Measurements from ENCODE around the gene CAST.

Gene CAST

GRCh38 chr5:96734871-96735325 lies 72.7 kb downstream of the CAST start:
- no peaks in the 10 kb centered on the region for H3F3A ChIP-seq (ENCODE audit: insufficient read depth)
- H2AFZ ChIP-seq (ENCODE audit: low read depth, low read length, severe bottlenecking) = no peak overlapping the region
- no peaks in the 10 kb centered on the region for H3K36me3 ChIP-seq (ENCODE audit: low read length)
- no peaks in the 10 kb centered on the region for H3K79me2 ChIP-seq (ENCODE audit: insufficient read depth, low read length)
- TF ChIP-seq EZH2phosphoT487 (conservative IDR thresholded peaks at IDR 0.05; ENCODE audit: low read length) = no peak
- no peak for TF ChIP-seq CTCF (IDR thresholded peaks at IDR 0.05; ENCODE audit: insufficient read depth, low read length, poor library complexity, severe bottlenecking)
- H3K9me2 ChIP-seq (replicated peaks; ENCODE audit: insufficient read depth, low read length) = no peaks in the 10 kb centered on the region
- H3K4me2 ChIP-seq (ENCODE audit: low read depth, low read length, poor library complexity, severe bottlenecking) = no peak overlapping the region
- no peaks in the 10 kb centered on the region for H4K20me1 ChIP-seq (ENCODE audit: low read depth, low read length)
- no peaks in the 10 kb centered on the region for H3K9me3 ChIP-seq (ENCODE audit: insufficient read depth, low read length)
- no peak overlapping the region for H3K4me3 ChIP-seq (ENCODE audit: insufficient read depth, low read length, poor library complexity, severe bottlenecking)
- H3K9ac ChIP-seq (ENCODE audit: low read length) = no peak overlapping the region
- H3K27ac ChIP-seq (ENCODE audit: low read depth, low read length) = no peak overlapping the region
- no peaks in the 10 kb centered on the region for H3K27me3 ChIP-seq (ENCODE audit: low read length)

GRCh38 chr5:96736937-96737336 lies 74.8 kb downstream of the CAST start:
- no peak overlapping the region for H3K27ac ChIP-seq (ENCODE audit: low read depth, low read length)

GRCh38 chr5:96741106-96741505 lies 78.9 kb downstream of the CAST start:
- TF ChIP-seq EZH2phosphoT487 (conservative IDR thresholded peaks at IDR 0.05; ENCODE audit: low read length) = no peak
- no peak for TF ChIP-seq CTCF (IDR thresholded peaks at IDR 0.05; ENCODE audit: insufficient read depth, low read length, poor library complexity, severe bottlenecking)
- no peaks in the 10 kb centered on the region for H3F3A ChIP-seq (ENCODE audit: insufficient read depth)
- no peak overlapping the region for H3K9ac ChIP-seq (ENCODE audit: low read length)
- H3K27me3 ChIP-seq (ENCODE audit: low read length) = no peaks in the 10 kb centered on the region
- no peaks in the 10 kb centered on the region for H3K79me2 ChIP-seq (ENCODE audit: insufficient read depth, low read length)
- H3K9me3 ChIP-seq (ENCODE audit: insufficient read depth, low read length) = no peaks in the 10 kb centered on the region
- no peaks in the 10 kb centered on the region for H3K36me3 ChIP-seq (ENCODE audit: low read length)
- H4K20me1 ChIP-seq (ENCODE audit: low read depth, low read length) = no peaks in the 10 kb centered on the region
- H3K27ac ChIP-seq (ENCODE audit: low read depth, low read length) = no peak overlapping the region
- no peaks in the 10 kb centered on the region for H3K9me2 ChIP-seq (replicated peaks; ENCODE audit: insufficient read depth, low read length)
- no peak overlapping the region for H3K4me3 ChIP-seq (ENCODE audit: insufficient read depth, low read length, poor library complexity, severe bottlenecking)
- H2AFZ ChIP-seq (ENCODE audit: low read depth, low read length, severe bottlenecking) = no peak overlapping the region
- H3K4me2 ChIP-seq (ENCODE audit: low read depth, low read length, poor library complexity, severe bottlenecking) = no peak overlapping the region

More at GRCh38 chr5:96736937-96737336, 74.8 kb downstream of the CAST start:
- Histone ChIP-seq H2AFZ (ENCODE audit: low read depth, low read length, severe bottlenecking) (no peak overlapping the region), H3K9ac (ENCODE audit: low read length) (no peak overlapping the region), H3K36me3 (ENCODE audit: low read length) (no peaks in the 10 kb centered on the region), H3K4me3 (ENCODE audit: insufficient read depth, low read length, poor library complexity, severe bottlenecking) (no peak overlapping the region), H3K4me2 (ENCODE audit: low read depth, low read length, poor library complexity, severe bottlenecking) (no peak overlapping the region), H3K9me2 (replicated peaks; ENCODE audit: insufficient read depth, low read length) (no peaks in the 10 kb centered on the region), H3K79me2 (ENCODE audit: insufficient read depth, low read length) (no peaks in the 10 kb centered on the region), H3K9me3 (ENCODE audit: insufficient read depth, low read length) (no peaks in the 10 kb centered on the region), H4K20me1 (ENCODE audit: low read depth, low read length) (no peaks in the 10 kb centered on the region), H3F3A (ENCODE audit: insufficient read depth) (no peaks in the 10 kb centered on the region), H3K27me3 (ENCODE audit: low read length) (no peaks in the 10 kb centered on the region)
- TF ChIP-seq EZH2phosphoT487 (conservative IDR thresholded peaks at IDR 0.05; ENCODE audit: low read length) (no peak), CTCF (IDR thresholded peaks at IDR 0.05; ENCODE audit: insufficient read depth, low read length, poor library complexity, severe bottlenecking) (no peak)

Measured in SU-DHL-6 (cell line).